ENCODE data around the gene PDIA5. TPM values are rescaled to one million over a fixed set of nuclear protein-coding genes. Genes with fewer than 3 reads are reported as not detected.

PDIA5 gene
- total and polyA plus RNA-seq, 3 donors from 2014 or later = 49.6 to 76.8 (median 76.0) TPM

DNA sequence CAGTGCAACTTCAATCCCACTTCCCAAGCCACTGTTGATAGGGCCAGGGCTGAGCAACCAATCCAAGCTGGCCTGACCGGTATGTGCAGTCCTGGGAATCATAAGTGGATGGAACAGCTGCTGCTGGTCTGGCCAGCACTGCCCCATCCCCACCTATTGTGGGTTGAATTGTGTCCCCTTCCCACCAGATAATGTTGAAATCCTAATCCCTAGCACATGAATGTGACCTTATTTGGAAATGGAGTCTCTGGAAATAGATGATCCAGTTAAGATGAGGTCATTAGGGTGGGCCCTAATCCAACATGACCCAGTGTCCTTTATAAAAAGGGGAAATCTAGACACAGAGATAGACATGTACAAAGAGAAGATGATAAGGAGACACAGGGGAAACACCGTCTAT is 13.7 kb upstream of the PDIA5 start:
- Histone ChIP-seq H3K27me3 (no peaks in the 10 kb centered on the region), H3K9me3 (no peaks in the 10 kb centered on the region), H3K36me3 (ENCODE audit: low read depth, missing control alignments) (no peaks in the 10 kb centered on the region), H3K4me3 (no peak overlapping the region), H3K27ac (no peak overlapping the region), H3K4me1 (peaks cover 2% of the 10 kb centered on the region)
- TF ChIP-seq, protein P1, sequence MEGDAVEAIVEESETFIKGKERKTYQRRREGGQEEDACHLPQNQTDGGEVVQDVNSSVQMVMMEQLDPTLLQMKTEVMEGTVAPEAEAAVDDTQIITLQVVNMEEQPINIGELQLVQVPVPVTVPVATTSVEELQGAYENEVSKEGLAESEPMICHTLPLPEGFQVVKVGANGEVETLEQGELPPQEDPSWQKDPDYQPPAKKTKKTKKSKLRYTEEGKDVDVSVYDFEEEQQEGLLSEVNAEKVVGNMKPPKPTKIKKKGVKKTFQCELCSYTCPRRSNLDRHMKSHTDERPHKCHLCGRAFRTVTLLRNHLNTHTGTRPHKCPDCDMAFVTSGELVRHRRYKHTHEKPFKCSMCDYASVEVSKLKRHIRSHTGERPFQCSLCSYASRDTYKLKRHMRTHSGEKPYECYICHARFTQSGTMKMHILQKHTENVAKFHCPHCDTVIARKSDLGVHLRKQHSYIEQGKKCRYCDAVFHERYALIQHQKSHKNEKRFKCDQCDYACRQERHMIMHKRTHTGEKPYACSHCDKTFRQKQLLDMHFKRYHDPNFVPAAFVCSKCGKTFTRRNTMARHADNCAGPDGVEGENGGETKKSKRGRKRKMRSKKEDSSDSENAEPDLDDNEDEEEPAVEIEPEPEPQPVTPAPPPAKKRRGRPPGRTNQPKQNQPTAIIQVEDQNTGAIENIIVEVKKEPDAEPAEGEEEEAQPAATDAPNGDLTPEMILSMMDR (IDR thresholded peaks at IDR 0.05) = no peak
- TF ChIP-seq POLR2A (IDR thresholded peaks at IDR 0.05) = no peak
- 55 to 66% methylated on average over 1 to 2 of the region's 2 CpGs for WGBS, 2 donors
- intact Hi-C loops (cut with DNase I; ENCODE audit: low total_unique reads) = no loop called here
- DNase-seq = no peak

DNA sequence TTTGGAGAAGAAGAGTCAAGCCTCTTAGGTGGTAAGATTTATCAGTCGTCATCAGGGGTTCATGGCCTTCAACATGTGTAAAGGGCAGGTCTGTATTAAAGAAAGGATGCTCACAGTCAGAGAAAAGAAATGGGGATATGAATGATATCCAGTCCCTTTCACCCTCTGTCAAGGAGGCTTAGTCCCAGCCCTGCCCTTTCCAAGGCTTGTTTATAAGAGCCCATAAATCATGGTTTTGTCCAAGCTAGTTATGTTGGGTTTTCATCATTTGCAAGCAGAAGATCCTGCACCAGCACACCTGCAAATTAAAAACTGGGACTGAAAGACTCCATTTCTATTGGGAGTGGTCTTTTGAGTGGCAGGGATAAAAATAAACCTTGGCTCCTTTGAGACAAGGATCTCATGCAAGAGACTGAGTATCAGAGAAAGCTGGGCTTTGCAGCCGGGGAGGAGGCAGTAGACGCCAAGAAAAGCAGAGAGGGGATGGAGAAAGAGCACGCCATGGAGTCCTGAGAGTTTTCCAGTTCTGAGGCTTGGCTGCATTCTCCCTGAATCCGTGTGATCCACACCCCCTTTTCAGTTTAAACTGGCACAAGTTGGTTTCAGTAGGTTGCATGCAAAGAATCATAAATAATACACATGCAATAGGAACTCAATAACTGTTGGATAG is 12.6 kb upstream of the PDIA5 start:
- peaks cover 2% of the 10 kb centered on the region for H3K4me1 ChIP-seq
- no peaks in the 10 kb centered on the region for H3K9me3 ChIP-seq
- TF ChIP-seq POLR2A (IDR thresholded peaks at IDR 0.05) = no peak
- TF ChIP-seq, protein P1 (IDR thresholded peaks at IDR 0.05) = no peak
- H3K27ac ChIP-seq = no peak overlapping the region
- H3K36me3 ChIP-seq (ENCODE audit: low read depth, missing control alignments) = no peaks in the 10 kb centered on the region
- 54 to 67% methylated on average over 5 of the region's 5 CpGs for WGBS, 2 donors
- intact Hi-C loops (cut with DNase I; ENCODE audit: low total_unique reads) = no loop called here
- no peak for DNase-seq
- H3K27me3 ChIP-seq = no peaks in the 10 kb centered on the region
- no peak overlapping the region for H3K4me3 ChIP-seq

DNA sequence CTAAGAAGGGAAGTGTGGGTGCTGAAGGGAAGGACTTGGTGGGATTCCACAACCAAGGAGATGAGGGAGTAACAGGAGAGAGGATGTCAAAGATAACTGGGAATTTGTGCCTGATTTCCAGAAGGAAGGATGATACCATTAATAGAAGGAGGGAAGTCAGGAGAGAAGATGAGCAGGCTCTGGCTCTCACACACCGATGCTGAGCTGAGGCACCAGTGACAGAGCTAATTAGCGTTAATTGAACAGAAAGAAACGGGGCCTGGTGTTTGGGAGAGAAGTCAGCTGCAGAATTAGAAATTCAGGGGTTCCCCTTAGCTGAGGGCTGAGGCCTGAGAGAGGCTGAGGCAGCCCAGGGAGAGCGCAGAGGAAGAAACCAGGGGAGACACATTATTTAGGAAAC is 11.9 kb upstream of the PDIA5 start:
- WGBS, 2 donors = 75 to 81% methylated on average over 4 of the region's 4 CpGs

DNA sequence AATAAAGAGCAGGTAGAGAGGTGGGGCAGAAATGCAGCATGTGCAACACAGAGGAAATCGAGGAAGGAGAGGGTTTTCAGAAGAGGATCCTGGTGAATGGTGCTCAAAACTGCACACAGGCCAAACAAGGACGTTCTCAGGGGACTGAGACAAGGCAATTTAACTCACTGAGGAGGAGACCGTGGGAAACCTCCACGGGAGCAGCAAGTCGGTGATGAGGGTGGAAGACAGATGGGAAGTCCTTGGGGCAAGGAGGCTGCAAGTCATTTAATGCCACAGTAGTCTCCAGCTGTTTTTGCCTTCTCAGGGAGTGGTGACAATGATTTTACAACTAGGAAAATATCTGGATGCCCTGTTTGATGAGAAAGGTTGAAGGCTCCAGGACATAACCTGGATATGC is 11.5 kb upstream of the PDIA5 start:
- WGBS, 2 donors = 77% methylated on average over 5 of the region's 5 CpGs

More for the DNA sequence above, 11.9 kb upstream of the PDIA5 start:
- no peaks in the 10 kb centered on the region for H3K9me3 ChIP-seq
- H3K27me3 ChIP-seq = no peaks in the 10 kb centered on the region
- peaks cover 2% of the 10 kb centered on the region for H3K4me1 ChIP-seq
- H3K36me3 ChIP-seq (ENCODE audit: low read depth, missing control alignments) = no peaks in the 10 kb centered on the region
- TF ChIP-seq, protein P1 (IDR thresholded peaks at IDR 0.05) = no peak
- TF ChIP-seq POLR2A (IDR thresholded peaks at IDR 0.05) = no peak
- no peak for DNase-seq
- no peak overlapping the region for H3K4me3 ChIP-seq
- H3K27ac ChIP-seq = no peak overlapping the region
- intact Hi-C loops (cut with DNase I; ENCODE audit: low total_unique reads) = no loop called here

More for the DNA sequence above, 11.5 kb upstream of the PDIA5 start:
- Histone ChIP-seq H3K27me3 (no peaks in the 10 kb centered on the region), H3K4me1 (peaks cover 2% of the 10 kb centered on the region), H3K36me3 (ENCODE audit: low read depth, missing control alignments) (no peaks in the 10 kb centered on the region), H3K27ac (no peak overlapping the region), H3K9me3 (no peaks in the 10 kb centered on the region), H3K4me3 (no peak overlapping the region)
- intact Hi-C loops (cut with DNase I; ENCODE audit: low total_unique reads) = no loop called here
- no peak for TF ChIP-seq POLR2A (IDR thresholded peaks at IDR 0.05)
- TF ChIP-seq, protein P1 (IDR thresholded peaks at IDR 0.05) = no peak
- DNase-seq = no peak

Measured in testis (tissue), 3 donors.